SIG-M5 (cell line): ENCODE measurements around the gene C2orf68.
"Not testable (repeated sequence)": the region's sequence is repeated elsewhere in the genome, so short reads cannot be mapped to it uniquely, and the experiment has no call there.

Experiments
- DNase-seq: peaks from one replicate; lab custom pipeline; 2025; lab: John Stamatoyannopoulos, UW

Gene C2orf68

DNA sequence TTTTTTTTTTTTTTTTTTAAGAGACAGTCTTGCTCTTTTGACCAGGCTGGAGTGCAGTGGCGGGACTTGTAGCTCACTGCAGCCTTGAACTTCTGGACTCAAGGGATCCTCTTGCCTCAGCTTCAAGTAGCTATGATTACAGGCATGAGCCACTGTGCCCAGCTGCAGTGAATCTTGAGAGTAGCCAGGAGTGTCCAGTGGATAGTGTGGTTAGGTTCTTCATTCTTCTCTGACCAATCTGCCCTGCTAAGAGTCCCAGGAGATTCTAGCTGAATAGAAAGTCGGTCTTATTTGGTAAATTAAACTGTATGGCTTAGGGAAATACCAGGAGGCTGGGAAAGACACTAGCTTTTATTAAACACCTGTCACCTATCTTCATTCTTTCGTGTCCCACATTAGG is 19.4 kb upstream of the C2orf68 start:
- no peak for DNase-seq

DNA sequence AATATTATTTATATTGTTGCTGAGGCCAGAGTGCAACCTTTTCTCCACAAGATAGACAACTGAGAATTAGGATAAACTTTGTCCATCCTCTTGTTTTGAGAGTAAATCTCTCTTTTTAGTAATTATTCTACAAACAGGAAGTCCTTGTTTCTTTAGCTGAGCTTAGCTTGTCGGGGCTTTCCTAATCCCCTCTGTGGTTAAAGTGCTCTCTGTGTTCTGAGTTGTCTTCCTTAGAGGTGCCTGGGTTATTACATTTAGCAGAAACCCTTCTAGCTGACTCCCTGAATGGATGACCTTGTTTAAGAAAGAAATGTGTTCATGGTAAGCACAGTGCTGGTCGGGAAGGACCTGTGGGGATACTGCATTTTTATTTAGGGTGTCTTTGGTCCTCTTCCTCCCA is 16.8 kb upstream of the C2orf68 start:
- no peak for DNase-seq

DNA sequence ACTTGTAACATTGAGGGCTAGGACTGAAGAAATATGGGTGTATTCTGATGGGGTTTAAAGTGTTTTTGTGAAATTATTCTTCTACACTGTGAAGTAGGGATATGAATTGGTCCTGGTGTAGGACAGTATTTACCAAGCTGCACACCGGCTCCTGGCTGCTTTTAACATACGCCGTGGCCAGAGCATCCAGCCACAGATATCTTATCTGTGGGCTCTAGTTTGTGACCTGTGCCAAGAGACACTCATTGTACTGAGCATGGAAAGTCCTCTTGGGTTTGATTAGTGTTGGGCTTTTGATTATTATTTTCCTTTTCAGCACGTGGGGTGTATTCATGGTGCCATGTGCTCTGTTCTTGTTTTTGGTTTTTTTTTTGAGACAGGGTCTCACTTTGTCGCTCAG is 12.1 kb upstream of the C2orf68 start:
- DNase-seq: no peak

DNA sequence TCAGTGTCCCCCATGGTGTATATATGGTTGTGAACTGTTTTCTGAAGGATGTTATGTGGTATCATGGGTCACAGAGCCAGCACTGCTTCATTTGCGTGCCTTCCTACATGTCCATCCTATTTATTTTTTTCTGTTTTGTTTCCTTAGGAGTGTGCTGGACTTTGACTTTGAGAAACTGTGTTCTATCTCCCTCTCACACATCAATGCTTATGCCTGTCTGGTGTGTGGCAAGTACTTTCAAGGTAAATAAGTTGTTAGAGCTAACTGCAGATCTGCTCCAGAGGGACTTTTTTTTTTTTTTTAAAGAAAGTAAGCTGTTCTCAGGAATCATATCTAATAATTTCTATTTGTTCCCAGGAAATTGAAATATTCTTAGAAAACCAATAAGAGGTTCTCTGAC is 9.5 kb upstream of the C2orf68 start:
- DNase-seq: no peak

DNA sequence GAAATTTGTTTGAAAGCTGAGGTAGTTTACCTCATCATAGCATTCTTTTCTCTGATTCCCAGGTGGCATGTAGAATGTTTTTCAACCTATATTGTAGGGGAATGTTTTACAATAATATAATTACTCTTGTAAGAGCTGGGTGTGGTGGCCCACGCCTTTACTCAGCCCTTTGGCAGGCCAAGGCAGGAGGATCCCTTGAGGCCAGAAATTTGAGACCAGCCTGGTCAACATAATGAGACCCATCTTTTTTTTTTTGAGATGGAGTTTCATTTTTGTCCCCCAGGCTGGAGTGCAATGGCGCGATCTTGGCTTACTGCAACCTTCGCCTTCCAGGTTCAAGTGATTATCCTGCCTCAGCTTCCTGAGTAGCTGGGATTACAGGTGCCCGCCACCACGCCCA is 7.8 kb upstream of the C2orf68 start:
- no peak for DNase-seq

DNA sequence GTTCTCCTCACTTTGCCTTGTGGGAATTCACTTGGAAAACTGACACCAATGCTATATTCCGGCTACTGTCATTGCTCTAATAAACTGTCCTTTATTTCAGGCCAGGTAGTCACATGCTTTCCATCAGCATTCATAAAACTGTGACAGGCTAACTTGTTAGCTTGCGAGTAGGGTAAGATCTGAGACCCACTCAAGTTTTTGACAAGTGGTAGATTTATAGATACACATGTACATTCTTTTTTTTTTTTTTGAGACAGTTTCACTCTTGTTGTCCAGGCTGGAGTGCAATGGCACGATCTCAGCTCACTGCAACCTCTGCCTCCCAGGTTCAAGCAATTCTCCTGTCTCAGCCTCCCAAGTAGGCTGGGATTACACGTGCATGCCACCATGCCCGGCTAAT is 5.9 kb upstream of the C2orf68 start:
- not testable (repeated sequence) for DNase-seq

DNA sequence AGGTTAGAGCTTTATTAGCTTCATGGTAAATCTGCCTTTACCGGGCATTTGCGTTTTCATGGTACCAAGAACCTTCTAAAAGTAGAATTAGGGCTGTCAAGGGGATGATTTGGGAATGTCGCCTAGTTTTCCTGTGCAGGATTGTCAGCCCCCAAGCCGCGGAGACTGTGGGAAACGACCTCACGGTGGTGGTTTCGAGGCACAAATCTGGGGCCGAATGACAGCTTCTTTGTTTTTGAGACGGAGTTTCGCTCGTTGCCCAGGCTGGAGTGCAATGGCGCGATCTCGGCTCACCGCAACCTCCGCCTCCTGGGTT is 3.5 kb upstream of the C2orf68 start:
- DNase-seq: no peak

DNA sequence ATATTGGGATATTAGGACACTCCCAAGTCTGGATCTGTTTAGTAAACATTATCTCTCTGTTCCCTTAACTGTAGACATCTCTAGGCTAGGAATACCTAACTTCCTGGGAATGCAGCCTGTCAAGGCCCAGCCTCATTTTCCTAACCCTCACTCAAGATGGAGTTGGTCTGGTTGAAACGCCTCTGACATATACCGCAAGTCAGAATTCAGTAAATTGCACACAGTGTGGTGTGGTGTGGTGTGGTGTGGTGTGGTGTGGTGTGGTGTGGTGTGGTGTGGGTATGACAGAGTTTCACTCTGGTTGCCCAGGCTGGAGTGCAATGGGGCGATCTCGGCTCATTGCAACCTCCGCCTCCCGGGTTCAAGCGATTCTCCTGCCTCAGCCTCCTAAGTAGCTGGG is 2.9 kb upstream of the C2orf68 start:
- DNase-seq: not testable (repeated sequence)

DNA sequence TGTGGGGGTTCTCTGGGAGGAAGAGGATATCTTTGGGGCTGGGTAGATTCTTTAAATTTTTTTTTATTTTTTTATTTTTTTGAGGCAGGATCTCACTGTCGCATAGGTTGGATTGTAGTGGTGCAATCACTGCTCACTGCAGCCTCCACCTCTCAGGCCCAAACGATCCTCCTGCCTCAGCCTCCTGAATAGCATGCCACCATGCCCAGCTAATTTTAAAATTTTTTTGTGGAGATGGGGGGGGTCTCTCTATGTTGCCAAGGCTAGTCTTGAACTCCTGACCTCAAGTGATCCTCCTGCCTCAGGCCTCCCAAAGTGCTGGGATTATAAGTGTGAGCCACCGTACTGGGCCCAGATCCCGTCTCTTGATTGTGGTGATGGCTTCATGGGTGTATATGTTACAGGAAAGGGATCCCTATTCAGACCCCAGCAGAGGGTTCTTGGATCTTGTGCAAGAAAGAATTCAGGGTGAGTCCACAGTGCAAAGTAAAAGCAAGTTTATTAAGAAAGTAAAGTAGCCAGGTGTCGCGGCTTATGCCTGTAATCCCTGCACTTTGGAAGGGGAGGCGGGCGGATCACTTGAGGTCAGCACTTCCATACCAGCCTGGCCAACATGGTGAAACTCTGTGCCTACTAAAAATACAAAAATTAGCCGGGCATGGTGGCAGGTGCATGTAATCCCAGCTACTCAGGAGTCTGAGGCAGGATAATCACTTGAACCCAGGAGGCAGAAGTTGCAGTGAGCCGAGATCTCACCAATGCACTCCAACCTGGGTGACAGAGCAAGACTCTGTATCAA is 2.0 kb upstream of the C2orf68 start:
- no peak for DNase-seq

DNA sequence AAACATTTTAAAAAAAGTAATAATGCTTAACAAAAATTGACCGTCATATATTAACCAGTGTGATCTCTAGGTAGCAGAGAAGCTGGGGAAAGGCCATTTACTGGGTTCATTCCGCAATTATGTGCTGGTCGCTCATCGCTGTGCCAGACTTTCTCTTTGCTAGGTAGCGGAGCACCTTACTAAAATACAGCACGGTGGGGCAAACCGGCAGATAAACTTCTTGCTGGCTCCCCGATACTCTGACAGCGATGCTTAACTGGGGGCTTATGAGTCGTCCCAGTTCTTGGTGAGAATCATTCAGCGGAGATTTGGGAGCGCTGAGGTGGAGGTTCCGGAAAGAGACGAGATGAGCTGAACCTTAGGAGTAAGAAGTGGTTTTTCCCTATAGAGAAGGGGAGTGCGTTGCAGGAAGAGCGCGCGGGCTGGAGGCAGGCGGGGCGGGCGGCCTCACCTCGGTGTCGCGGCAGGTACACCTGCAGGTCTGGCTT is 605 bp downstream of the C2orf68 start:
- DNase-seq: no peak

DNA sequence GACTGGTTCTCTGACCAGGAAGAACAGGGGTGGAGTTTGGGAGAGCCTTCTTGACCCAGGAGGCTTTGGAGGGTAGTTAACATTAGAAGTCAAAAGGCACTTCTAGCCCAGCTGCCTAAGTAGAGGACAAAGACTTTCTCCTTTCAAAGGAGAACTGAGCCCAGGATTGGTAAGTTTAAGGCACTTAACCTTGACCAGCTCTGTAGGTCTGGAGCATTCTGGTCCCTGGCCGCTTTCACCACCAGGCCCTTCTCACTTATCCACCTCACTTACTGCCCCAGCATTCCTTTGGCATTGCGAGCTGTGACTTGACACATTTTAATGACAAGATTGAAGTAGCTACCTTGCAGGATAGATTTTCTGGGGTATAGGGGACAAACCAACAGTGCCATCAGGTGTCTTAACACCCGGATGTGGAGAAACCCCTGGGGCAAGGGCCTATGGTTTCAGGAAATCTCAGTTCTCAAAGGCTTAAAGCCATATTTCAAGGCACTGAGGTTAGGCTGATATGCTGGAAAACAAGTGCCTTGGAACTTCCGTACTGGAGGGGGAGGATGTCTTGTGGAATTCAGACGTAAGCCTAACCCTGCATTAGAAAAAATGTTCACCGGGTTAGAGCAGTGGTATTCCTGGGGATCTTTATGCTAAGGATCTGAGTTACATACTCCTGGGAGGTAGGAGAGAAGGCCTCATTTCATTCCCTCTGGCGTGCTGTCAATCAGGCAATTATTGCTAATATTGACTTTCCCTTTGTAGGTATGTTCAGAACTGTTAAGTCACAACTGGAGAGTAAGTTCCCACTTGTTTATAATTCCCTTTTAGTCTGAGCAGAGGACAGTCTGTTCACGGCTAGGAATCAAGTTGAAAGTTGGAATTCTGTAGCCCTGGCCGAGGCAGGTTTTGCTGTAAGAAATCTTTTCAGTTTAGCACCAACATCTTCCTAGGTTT is 4.3 kb downstream of the C2orf68 start:
- DNase-seq: no peak

DNA sequence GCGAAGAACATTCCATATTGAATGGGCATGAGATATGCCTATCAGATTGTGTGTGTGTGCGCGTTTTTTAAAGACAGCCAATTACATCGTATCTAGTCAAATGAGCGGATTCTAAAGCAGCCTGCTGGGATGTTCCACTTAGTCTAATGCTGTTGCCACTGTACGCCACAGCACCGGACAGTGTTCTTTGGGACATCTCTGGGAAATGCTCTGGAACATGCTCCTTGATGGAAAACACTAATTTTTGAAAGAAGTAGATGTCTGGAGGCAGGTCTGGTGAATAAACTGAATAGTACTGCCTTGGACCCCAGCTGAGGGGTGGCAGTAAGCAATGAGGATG is 5.8 kb downstream of the C2orf68 start:
- no peak for DNase-seq

DNA sequence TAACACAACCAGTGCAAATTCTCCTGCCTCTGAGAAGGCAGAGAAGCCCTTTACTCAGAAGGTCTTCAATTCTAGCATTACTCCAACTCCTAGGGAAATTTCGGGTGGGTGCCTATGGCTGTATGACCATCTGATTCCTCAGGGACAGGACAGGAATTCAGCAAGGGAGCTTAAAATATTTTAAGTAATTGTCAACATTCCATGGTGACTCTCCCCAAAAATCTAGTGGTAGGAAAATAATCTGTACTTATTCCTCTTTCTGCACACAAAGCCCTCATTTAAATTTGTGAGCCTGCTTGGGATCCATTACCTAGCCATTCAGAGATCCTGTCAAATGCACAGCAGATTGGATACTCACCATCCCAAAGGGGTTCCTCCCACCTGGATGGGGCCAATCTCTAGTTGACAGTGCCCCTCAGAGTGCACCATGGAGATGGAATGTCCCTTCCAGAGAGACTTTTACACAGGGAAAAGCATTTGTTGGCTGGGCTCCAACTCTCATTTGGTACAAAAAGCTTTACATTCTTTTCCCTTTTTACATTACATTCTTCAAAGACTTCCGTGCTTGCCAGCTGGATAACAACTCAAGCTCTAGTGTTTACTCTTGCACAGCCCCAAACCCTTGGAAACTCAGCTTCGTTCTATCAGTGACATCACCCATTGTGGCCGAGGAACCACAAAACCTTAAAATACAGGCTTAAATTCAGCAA is 6.3 kb downstream of the C2orf68 start:
- no peak for DNase-seq

DNA sequence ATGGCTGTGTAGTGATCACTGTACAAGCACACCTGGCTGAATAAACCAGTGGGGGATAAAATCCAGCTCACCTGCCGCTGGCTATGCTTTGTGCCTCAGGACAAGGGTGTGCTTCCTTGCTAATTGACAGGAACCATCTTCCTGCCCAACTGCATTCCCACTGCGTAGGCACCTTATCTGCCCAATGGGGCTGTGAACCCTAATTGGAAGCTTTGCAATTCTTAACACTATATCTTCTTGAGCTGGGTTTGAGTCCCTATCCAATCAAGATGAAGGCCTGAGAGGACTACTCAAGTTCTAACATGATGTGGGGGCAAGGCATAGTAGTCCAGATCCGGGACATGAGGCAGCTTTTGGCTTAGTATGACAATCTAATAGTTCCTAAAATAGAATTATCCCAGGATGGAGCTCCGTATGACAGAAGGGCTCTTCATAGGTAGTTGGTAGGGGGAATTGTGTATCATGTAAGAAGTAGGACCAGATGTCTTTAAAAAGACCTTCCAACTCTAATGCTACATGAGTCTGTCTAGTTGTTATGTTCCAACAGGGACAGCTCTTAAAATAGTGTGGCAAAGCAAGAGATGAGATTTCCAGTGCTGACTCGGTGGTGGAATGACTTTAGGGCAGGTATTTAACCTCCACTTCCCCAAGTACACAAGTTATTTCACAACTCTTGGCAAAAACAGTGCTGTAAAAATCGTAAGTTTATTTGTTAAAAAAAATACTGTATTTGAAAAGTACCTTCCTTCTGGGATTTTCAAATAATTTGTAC is 7.1 kb downstream of the C2orf68 start:
- DNase-seq: no peak

DNA sequence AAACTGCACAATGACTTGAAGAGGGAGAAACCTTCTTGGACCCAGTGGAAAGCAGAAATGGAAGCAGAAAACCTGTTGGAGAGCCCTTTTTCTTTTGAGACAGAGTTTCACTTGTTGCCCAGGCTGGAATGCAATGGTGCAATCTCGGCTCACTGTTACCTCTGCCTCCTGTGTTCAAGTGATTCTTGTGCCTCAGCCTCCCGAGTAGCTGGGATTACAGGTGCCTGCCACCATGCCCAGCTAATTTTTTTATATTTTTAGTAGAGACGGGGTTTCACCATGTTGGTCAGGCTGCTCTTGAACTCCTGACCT is 7.8 kb downstream of the C2orf68 start:
- not testable (repeated sequence) for DNase-seq

DNA sequence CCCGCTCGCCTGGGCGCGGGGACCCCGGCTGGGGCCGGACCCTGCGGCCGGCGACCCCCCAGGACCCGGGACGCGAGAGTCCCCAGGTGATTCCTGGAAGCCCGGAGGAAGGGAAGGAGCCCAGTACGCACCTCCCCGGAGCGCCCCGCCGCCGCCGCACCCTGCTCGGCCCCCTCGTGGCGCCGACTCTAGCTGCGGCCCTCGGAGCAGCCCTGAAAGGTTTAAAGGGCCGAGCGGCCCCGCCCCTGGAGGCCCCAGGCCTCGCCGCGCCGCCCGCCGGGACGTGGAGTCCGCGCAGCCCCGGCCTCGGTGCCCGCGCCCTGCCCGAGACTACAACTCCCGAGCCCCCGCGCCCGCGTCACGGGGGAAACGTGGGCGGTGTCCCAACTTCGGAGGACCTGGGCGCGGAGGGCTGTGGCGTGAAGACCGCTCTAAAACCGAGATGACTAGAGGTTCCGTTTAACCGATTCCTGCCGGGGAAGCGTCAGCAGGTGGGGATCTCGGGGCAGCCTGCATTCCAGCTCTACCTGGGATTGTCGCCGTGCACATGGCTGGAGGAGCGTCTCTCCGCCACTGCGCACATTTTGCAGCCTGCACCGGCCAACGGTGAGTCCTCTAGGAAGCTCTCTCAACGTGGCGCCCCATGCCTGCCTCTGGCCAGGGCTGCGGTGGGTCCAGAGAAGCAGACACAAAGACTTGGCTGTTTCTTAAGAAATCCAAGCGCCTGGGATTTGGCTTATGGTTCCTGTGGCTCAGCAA is 9.2 kb downstream of the C2orf68 start, which contains the start of gene TMEM150A:
Gene TMEM150A (minus strand): TSS at position 223 of the 759 bp plus-strand sequence. CDS start 750 bp downstream, outside the sequence.
- DNase-seq: peak; percentile 43

DNA sequence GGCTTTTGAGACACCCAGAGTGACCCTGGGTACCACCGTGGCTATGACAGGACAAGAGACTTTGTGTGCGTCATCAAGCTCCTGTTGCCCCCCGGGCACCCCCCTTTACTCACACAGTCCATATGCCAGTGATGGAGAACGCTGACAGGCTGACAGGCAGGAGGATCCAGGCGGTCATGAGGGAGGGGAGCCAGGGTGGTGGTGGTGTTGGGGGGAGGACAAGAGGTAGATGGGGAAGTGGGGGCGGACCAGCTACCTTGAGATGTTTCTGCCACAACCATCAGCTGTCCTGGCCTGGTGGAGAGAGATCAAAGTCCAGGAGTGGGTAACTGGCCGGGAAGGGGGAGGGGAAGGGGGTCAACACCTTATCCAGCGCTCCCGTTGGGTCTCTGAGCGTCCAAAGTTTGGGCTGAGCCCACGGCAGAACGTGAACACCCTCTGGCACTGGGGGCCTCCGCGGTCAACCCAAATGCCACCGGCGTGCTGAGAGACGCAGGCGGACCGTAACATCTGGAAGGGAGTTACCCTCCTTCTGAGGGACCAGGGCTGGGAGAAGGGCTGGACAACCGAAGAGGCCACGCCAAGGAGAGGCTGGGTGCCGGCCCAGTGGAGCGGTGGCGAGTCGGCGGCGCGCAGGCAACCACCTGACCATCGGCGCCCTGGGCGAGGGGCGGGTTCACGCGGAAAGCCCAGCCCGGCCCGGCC is 9.9 kb downstream of the C2orf68 start:
- DNase-seq: no peak

DNA sequence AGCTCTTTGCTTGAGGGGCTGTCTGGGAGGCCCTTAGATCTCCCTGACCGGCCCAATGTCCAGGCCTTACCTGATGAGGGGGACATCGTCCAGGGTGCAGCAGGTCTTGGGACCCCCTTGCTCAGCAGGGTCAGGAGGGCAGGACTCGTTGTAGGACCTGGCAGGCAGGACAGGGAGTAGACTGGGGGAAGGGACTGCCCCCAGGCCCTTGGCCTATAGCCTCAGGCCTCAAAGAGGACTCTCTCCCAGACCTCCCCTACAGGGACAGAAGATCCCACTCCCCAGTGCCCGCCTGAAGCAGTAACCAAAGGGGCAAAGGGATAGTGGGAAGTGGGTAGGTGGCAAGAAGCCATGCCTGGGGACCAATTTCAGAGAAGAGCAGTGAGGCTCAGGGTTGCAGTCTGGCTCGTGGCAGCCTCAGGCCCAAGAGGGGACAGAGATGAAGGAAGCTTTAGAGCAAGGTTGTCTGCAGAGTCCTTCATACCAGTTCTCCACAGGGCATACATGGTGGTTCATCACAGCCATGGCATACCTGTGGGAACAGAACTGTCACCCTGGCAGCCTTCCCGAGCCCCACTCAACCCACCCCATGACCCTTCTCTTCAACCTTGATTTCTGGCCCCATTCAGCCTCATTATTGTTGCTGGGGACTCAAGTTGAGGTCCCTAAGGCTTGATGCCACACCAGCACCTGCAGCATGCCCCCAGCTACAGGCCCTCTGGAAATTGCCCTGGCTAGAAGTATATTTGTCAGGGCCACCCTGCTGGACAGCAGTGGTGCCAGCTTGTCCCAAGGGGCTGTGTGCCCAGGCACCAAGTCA is 10.7 kb downstream of the C2orf68 start:
- DNase-seq: no peak

DNA sequence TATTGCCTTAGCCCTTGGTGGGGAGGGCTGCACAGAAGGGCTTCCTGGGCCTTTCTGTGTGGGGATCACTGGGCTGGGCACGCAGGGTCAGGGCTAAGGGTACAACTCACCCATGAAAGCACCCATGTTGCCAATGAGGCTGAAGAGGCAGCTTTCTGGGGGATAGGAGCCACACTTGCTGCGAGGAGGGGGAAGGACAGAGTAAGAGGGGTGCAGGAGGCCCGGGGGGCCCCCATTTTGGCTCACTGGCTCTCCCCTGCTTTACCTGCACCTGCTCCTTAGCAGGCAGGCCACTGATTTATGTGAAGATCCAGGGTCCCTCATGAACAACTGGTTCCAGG is 11.7 kb downstream of the C2orf68 start:
- DNase-seq: no peak
